ENCODE data around the gene CLEC4G.

DNA sequence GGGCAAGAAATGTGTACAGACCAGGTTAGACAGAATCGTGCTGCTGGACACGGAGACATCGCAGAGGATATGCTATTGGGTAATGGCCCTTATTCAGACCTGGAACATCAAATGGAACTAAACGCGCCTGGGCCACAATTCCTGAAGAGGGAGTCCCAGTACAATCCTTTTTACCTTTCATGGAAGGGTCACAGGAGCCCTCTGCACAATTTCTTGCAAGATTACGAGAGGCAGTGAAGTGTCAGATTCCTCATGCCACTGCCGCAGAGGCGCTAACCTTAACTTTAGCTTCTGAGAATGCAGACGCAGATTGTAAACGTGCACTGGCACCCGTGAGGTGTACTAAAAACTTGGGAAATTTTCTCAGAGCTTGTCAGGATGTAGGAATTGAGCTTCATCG lies 49.2 kb upstream of the CLEC4G start:
- TF ChIP-seq, protein P1, sequence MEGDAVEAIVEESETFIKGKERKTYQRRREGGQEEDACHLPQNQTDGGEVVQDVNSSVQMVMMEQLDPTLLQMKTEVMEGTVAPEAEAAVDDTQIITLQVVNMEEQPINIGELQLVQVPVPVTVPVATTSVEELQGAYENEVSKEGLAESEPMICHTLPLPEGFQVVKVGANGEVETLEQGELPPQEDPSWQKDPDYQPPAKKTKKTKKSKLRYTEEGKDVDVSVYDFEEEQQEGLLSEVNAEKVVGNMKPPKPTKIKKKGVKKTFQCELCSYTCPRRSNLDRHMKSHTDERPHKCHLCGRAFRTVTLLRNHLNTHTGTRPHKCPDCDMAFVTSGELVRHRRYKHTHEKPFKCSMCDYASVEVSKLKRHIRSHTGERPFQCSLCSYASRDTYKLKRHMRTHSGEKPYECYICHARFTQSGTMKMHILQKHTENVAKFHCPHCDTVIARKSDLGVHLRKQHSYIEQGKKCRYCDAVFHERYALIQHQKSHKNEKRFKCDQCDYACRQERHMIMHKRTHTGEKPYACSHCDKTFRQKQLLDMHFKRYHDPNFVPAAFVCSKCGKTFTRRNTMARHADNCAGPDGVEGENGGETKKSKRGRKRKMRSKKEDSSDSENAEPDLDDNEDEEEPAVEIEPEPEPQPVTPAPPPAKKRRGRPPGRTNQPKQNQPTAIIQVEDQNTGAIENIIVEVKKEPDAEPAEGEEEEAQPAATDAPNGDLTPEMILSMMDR (optimal IDR thresholded peaks at IDR 0.05 in 1 of 3, IDR thresholded peaks at IDR 0.05 in 1 of 3, conservative IDR thresholded peaks at IDR 0.05 in 1 of 3; ENCODE audit: extremely low read depth in 1 of 3, insufficient read depth in 2 of 3, low read length in 3 of 3), result no peak
- no peak for TF ChIP-seq EZH2 (IDR thresholded peaks at IDR 0.05; ENCODE audit: low read length)

Measured in keratinocyte (primary cell).